Activated CD8-positive, alpha-beta memory T cell treated with anti-CD3 and anti-CD28 coated beads, Interleukin-2, amount 10 ng/mL, durations not matched to agents 7 days and 5 days (primary cell): ENCODE data around the gene TBR1. TPM values are rescaled to one million over a fixed set of nuclear protein-coding genes. Genes with fewer than 3 reads are reported as not detected.

Experiments
- ATAC-seq: fragments of 150-1000 bp; cut with Tn5 transposase; one replicate; pipeline ENCODE4 v1.10.0; 2021; ENCODE audit warnings: moderate library complexity
- CTCF ChIA-PET: fragments of 350-600 bp; sonication (Branson Sonifier 250); formaldehyde crosslinking; loops from one replicate; lab custom pipeline; 2021; ENCODE audit warnings: antibody characterized with exemption; lab: Charles Lee
- DNase-seq: peaks from one replicate; pipeline ENCODE4 v3.0.0-alpha.2; 2020
- H3K27ac Mint-ChIP-seq: one replicate; pipeline ENCODE4 v1.8.0; 2021; ENCODE audit warnings: mild to moderate bottlenecking, mixed read lengths
- H3K27me3 Mint-ChIP-seq: one replicate; pipeline ENCODE4 v1.8.0; 2021; ENCODE audit warnings: mixed read lengths
- H3K36me3 Mint-ChIP-seq: one replicate; pipeline ENCODE4 v1.8.0; 2021; ENCODE audit warnings: mild to moderate bottlenecking, mixed read lengths
- H3K4me1 Mint-ChIP-seq: one replicate; pipeline ENCODE4 v1.8.0; 2021; ENCODE audit warnings: mixed read lengths
- H3K4me3 Mint-ChIP-seq: one replicate; pipeline ENCODE4 v1.8.0; 2021; ENCODE audit warnings: mild to moderate bottlenecking, moderate library complexity, mixed read lengths
- H3K9me3 Mint-ChIP-seq: one replicate; pipeline ENCODE4 v1.8.0; 2022; ENCODE audit warnings: low read depth, mixed read lengths
- total RNA-seq, 2 experiments: library from RNA; stranded (reverse); gene quantifications; one replicate each; pipeline ENCODE4 v1.2.3, GENCODE V29; 2021

Gene TBR1
- total RNA-seq, 2 experiments from 2014 or later, result 0.05 TPM; not detected in 1

GRCh38 chr2:161426922-161427663 lies 11.0 kb downstream of the TBR1 start:
- CTCF ChIA-PET, result interaction anchor here (1.2 kb wide), 1 partner anchor 13 kb away, joined by 4 read pairs; no protein-coding TSS in a partner anchor
- H3K4me3 Mint-ChIP-seq, result peak overlapping the region; percentile 46
- peak overlapping the region; percentile 2 for H3K27ac Mint-ChIP-seq
- ATAC-seq, result peak; percentile 43
- DNase-seq, result no peak
- H3K9me3 Mint-ChIP-seq, result no peaks in the 10 kb centered on the region
- peaks cover 7% of the 10 kb centered on the region for H3K36me3 Mint-ChIP-seq
- peaks cover 87% of the 10 kb centered on the region for H3K27me3 Mint-ChIP-seq
- peaks cover 30% of the 10 kb centered on the region for H3K4me1 Mint-ChIP-seq

GRCh38 chr2:161427664-161428587 lies 11.8 kb downstream of the TBR1 start:
- no peaks in the 10 kb centered on the region for H3K9me3 Mint-ChIP-seq
- CTCF ChIA-PET, result interaction anchor here (1.2 kb wide), 1 partner anchor 14 kb away, joined by 4 read pairs; no protein-coding TSS in a partner anchor
- ATAC-seq (no peak), DNase-seq (no peak)
- peak overlapping the region; percentile 46 for H3K4me3 Mint-ChIP-seq
- H3K27me3 Mint-ChIP-seq, result peaks cover 87% of the 10 kb centered on the region
- H3K27ac Mint-ChIP-seq, result no peak overlapping the region
- peaks cover 7% of the 10 kb centered on the region for H3K36me3 Mint-ChIP-seq
- H3K4me1 Mint-ChIP-seq, result peaks cover 25% of the 10 kb centered on the region

DNA sequence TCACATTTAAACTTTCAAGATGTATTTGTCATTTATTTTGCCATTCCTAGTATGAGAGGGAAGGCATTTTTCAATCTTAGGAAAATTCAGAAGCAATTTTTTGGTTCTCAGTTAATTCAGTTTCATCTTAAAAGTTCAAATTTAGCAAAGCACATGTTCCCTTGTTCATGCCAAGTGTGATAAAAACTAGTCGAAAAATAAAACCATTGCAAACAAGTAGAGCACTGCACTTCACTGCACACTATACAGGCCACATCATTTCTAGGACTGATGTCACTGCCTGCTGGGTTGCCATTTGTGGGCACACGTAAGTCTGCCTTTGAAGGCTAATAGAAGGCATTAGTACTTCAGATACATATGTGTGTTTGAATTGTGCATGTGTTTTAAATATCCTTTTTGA lies 14.3 kb downstream of the TBR1 start:
- DNase-seq, result no peak
- H3K4me3 Mint-ChIP-seq, result no peak overlapping the region
- ATAC-seq, result no peak
- peaks cover 5% of the 10 kb centered on the region for H3K36me3 Mint-ChIP-seq
- no peaks in the 10 kb centered on the region for H3K9me3 Mint-ChIP-seq
- peaks cover 12% of the 10 kb centered on the region for H3K4me1 Mint-ChIP-seq
- peaks cover 91% of the 10 kb centered on the region for H3K27me3 Mint-ChIP-seq
- no peak overlapping the region for H3K27ac Mint-ChIP-seq
- CTCF ChIA-PET, result no interaction called here

- no peak for ATAC-seq
- no peak for DNase-seq
- CTCF ChIA-PET, result no interaction called here
- Mint-ChIP-seq H3K27me3 (peaks cover 89% of the 10 kb centered on the region), H3K4me1 (peaks cover 6% of the 10 kb centered on the region), H3K9me3 (no peaks in the 10 kb centered on the region), H3K36me3 (peaks cover 5% of the 10 kb centered on the region), H3K4me3 (no peak overlapping the region), H3K27ac (no peak overlapping the region)
Measured at GRCh38 chr2:161432107-161432506, 16.0 kb downstream of the TBR1 start.

- CTCF ChIA-PET, result no interaction called here
- no peaks in the 10 kb centered on the region for H3K4me1 Mint-ChIP-seq
- no peaks in the 10 kb centered on the region for H3K9me3 Mint-ChIP-seq
- no peak for ATAC-seq
- no peaks in the 10 kb centered on the region for H3K36me3 Mint-ChIP-seq
- H3K27me3 Mint-ChIP-seq, result peaks cover 87% of the 10 kb centered on the region
- no peak overlapping the region for H3K4me3 Mint-ChIP-seq
- H3K27ac Mint-ChIP-seq, result peak overlapping the region; percentile 53
- DNase-seq, result no peak
Measured at GRCh38 chr2:161434118-161434517, 18.0 kb downstream of the TBR1 start.

DNA sequence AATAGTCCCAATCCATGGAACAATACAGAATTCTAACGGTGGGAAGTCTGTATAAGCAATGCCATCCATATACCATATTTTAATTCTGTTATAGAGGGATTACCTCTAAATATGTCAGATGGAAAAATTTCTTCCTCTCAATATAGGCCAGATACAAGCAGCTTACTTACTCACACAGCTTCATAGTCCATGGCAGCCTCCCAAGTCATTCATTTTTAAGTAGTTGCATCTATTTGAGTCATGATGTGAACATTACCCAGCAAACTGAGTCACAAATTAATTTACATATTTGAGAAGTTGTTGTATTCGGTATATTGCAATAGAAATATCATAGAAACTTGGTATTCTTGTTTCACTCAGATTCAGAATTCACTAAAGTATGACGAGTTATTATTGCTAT lies 20.3 kb downstream of the TBR1 start:
- Mint-ChIP-seq H3K27me3 (peaks cover 80% of the 10 kb centered on the region), H3K36me3 (no peaks in the 10 kb centered on the region), H3K27ac (no peak overlapping the region), H3K9me3 (no peaks in the 10 kb centered on the region), H3K4me3 (no peak overlapping the region), H3K4me1 (no peaks in the 10 kb centered on the region)
- DNase-seq (no peak), ATAC-seq (no peak)
- CTCF ChIA-PET, result no interaction called here

GRCh38 chr2:161438598-161438997 lies 22.5 kb downstream of the TBR1 start:
- H3K27me3 Mint-ChIP-seq, result peaks cover 69% of the 10 kb centered on the region
- DNase-seq (no peak), ATAC-seq (no peak)
- no peaks in the 10 kb centered on the region for H3K36me3 Mint-ChIP-seq
- H3K4me3 Mint-ChIP-seq, result no peak overlapping the region
- CTCF ChIA-PET, result no interaction called here
- no peaks in the 10 kb centered on the region for H3K4me1 Mint-ChIP-seq
- H3K27ac Mint-ChIP-seq, result no peak overlapping the region
- no peaks in the 10 kb centered on the region for H3K9me3 Mint-ChIP-seq

- CTCF ChIA-PET, result no interaction called here
- H3K9me3 Mint-ChIP-seq, result no peaks in the 10 kb centered on the region
Measured at GRCh38 chr2:161445097-161445496, 29.0 kb downstream of the TBR1 start.

DNA sequence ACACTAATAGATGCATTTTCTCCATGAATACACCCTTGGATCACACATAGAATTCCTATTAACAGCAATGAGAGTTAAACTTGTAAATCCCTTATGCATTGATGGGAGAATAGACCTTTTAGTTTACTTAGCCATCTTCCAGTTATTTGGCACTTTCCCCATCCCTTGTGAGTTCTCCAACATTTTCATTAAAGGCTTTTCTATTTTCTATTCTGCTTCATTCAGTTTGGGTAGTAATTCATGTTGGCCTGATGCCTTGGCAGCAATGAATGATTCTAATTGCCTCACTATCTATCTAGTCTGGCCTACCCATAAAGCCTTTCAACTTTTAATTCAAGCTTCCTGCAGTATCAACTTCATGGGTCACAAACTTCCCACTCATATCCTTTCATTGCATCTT lies 32.3 kb downstream of the TBR1 start:
- no peak for ATAC-seq
- H3K4me3 Mint-ChIP-seq, result no peak overlapping the region
- no peaks in the 10 kb centered on the region for H3K36me3 Mint-ChIP-seq
- no peak overlapping the region for H3K27ac Mint-ChIP-seq
- CTCF ChIA-PET, result no interaction called here
- no peaks in the 10 kb centered on the region for H3K9me3 Mint-ChIP-seq
- no peaks in the 10 kb centered on the region for H3K4me1 Mint-ChIP-seq
- peaks cover 14% of the 10 kb centered on the region for H3K27me3 Mint-ChIP-seq
- no peak for DNase-seq

More at GRCh38 chr2:161445097-161445496, 29.0 kb downstream of the TBR1 start:
- Mint-ChIP-seq H3K4me1 (no peaks in the 10 kb centered on the region), H3K36me3 (no peaks in the 10 kb centered on the region), H3K27me3 (peaks cover 28% of the 10 kb centered on the region), H3K4me3 (no peak overlapping the region), H3K27ac (no peak overlapping the region)
- ATAC-seq (no peak), DNase-seq (no peak)

DNA sequence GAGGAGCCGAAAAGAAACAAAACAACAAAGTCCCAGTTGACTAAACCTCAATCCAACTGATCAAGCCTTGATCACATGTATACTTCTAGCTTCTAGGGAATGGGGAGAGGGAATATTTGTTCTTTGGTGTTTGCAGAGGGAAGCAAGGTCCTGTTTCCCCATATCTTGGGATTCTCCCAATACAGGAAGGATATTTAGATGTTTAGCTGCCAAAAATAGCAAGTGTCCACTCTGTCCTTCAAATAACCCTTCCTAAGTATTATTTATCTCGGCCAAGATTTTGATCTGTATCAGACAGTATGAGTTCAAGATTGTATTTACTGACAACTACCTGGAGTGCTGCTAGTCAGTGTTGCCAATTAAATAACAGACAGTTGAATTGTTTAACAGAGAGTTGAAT lies 55.5 kb downstream of the TBR1 start:
- no peak for DNase-seq
- CTCF ChIA-PET, result no interaction called here
- Mint-ChIP-seq H3K36me3 (no peaks in the 10 kb centered on the region), H3K27ac (no peak overlapping the region), H3K9me3 (no peaks in the 10 kb centered on the region), H3K27me3 (peaks cover 20% of the 10 kb centered on the region), H3K4me1 (no peaks in the 10 kb centered on the region), H3K4me3 (no peak overlapping the region)
- ATAC-seq, result no peak

GRCh38 chr2:161474920-161475319 lies 58.8 kb downstream of the TBR1 start:
- Mint-ChIP-seq H3K4me3 (no peak overlapping the region), H3K36me3 (no peaks in the 10 kb centered on the region), H3K4me1 (no peaks in the 10 kb centered on the region), H3K27me3 (peaks cover 8% of the 10 kb centered on the region), H3K27ac (no peak overlapping the region), H3K9me3 (no peaks in the 10 kb centered on the region)
- CTCF ChIA-PET, result no interaction called here
- no peak for DNase-seq
- ATAC-seq, result no peak
